MM.1S (cell line): ENCODE measurements around the gene KMT5C.

Experiments used
- EZH2 ChIP-seq: fragments of 300-600 bp; sonication (generic); optimal IDR thresholded peaks from 2 replicates; pipeline ENCODE3; 2017; ENCODE audit warnings: low read depth, mild to moderate bottlenecking, antibody characterized with exemption, low read length, mixed read lengths
- EZH2phosphoT487 ChIP-seq: fragments of 300-600 bp; sonication (generic); IDR thresholded peaks from 2 replicates; pipeline ENCODE4 v1.6.1; 2018; ENCODE audit warnings: antibody characterized with exemption, low read length
- TF ChIP-seq, protein P1 (sequence below): fragments of 300-600 bp; sonication (generic); IDR thresholded peaks from 2 replicates; pipeline ENCODE4 v1.5.1; 2016; ENCODE audit warnings: antibody characterized with exemption, low read length, mixed read lengths

DNA sequence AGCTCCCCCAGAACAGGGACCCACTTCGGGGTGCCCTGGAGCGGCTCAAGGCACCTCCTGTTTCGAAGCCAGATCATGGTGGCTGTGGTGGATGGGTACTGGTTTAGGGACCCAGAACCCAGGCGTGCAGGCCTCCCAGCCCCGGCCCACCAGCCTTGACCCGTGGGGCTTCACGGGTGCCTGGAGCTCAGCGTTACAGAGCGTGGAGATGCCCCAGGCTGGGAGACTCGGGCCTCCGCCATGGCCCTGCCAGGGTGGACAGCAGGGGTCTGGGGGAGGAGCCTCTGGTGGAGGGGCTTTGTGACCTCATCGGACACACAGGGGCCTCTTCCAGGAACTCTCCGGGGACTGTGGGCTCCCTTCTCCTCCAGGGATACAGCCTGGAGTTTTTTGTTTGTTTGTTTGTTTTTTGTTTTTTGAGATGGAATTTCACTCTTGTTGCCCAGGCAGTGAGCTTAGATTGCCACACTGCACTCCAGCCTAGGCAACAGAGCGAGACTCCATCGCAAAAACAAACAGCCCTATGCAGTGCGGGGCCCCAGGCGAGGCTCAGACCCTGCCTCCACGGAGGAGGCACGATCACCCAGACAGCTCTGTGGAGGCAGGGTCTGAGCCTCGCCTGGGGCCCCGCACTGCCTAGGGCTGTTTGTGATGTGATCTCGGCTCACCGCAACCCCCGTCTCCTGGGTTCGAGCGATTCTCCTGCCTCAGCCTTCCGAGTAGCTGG, 23.5 kb downstream of the KMT5C start, which contains the start of gene GARIN5B:
- TF ChIP-seq, protein P1, sequence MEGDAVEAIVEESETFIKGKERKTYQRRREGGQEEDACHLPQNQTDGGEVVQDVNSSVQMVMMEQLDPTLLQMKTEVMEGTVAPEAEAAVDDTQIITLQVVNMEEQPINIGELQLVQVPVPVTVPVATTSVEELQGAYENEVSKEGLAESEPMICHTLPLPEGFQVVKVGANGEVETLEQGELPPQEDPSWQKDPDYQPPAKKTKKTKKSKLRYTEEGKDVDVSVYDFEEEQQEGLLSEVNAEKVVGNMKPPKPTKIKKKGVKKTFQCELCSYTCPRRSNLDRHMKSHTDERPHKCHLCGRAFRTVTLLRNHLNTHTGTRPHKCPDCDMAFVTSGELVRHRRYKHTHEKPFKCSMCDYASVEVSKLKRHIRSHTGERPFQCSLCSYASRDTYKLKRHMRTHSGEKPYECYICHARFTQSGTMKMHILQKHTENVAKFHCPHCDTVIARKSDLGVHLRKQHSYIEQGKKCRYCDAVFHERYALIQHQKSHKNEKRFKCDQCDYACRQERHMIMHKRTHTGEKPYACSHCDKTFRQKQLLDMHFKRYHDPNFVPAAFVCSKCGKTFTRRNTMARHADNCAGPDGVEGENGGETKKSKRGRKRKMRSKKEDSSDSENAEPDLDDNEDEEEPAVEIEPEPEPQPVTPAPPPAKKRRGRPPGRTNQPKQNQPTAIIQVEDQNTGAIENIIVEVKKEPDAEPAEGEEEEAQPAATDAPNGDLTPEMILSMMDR, result no peak
- TF ChIP-seq EZH2 (no peak), EZH2phosphoT487 (no peak)
